Measurements from ENCODE around the gene LMF1. TPM values are rescaled to one million over a fixed set of nuclear protein-coding genes. Genes with fewer than 3 reads are reported as not detected.

Gene LMF1
- total RNA-seq, 1 donor from 2014 or later = 36.1 TPM

GRCh38 chr16:973366-973765, 2.6 kb upstream of the LMF1 start:
- no peak overlapping the region for H3K4me3 Mint-ChIP-seq
- no peak for ATAC-seq (ENCODE audit: low read depth)

GRCh38 chr16:972316-973002, 1.7 kb upstream of the LMF1 start:
- CTCF ChIA-PET = no interaction called here
- Mint-ChIP-seq H3K4me1 (peaks cover 19% of the 10 kb centered on the region), H3K9me3 (no peaks in the 10 kb centered on the region), H3K27me3 (peaks cover 11% of the 10 kb centered on the region), H3K4me3 (no peak overlapping the region), H3K36me3 (ENCODE audit: low read depth) (peaks cover 12% of the 10 kb centered on the region), H3K27ac (no peak overlapping the region)
- POLR2A ChIA-PET = no interaction called here
- no peak for ATAC-seq (ENCODE audit: low read depth)
- intact Hi-C loops (cut with micrococcal nuclease) = loop anchor here (5.0 to 10.0 kb wide), 2 partner anchors 250 to 642 kb away; partner anchors contain the start of genes ANTKMT, CRAMP1 and IFT140
- DNase-seq = no peak
- no peak for TF ChIP-seq CTCF (IDR thresholded peaks at IDR 0.05)

More at GRCh38 chr16:973366-973765, 2.6 kb upstream of the LMF1 start:
- DNase-seq = no peak
- Mint-ChIP-seq H3K27me3 (peaks cover 18% of the 10 kb centered on the region), H3K4me1 (peaks cover 16% of the 10 kb centered on the region), H3K27ac (no peak overlapping the region), H3K36me3 (ENCODE audit: low read depth) (peaks cover 4% of the 10 kb centered on the region), H3K9me3 (no peaks in the 10 kb centered on the region)
- ChIA-PET POLR2A (no interaction called here), CTCF (no interaction called here)
- no peak for TF ChIP-seq CTCF (IDR thresholded peaks at IDR 0.05)
- intact Hi-C loops (cut with micrococcal nuclease) = loop anchor here (5.0 to 10.0 kb wide), 2 partner anchors 251 to 641 kb away; partner anchors contain the start of genes ANTKMT, CRAMP1 and IFT140

- H3K9me3 Mint-ChIP-seq = no peaks in the 10 kb centered on the region
- intact Hi-C loops (cut with micrococcal nuclease) = loop anchor here (1.0 to 10.0 kb wide), 4 partner anchors 9 to 643 kb away; partner anchors contain the start of genes ANTKMT, CRAMP1, IFT140 and SOX8
- no peak for TF ChIP-seq CTCF (IDR thresholded peaks at IDR 0.05)
- POLR2A ChIA-PET = no interaction called here
- no peak overlapping the region for H3K27ac Mint-ChIP-seq
- CTCF ChIA-PET = no interaction called here
- H3K27me3 Mint-ChIP-seq = peaks cover 11% of the 10 kb centered on the region
- H3K4me3 Mint-ChIP-seq = peak overlapping the region; percentile 58
- DNase-seq (no peak), ATAC-seq (ENCODE audit: low read depth) (no peak)
- H3K4me1 Mint-ChIP-seq = peaks cover 19% of the 10 kb centered on the region
- H3K36me3 Mint-ChIP-seq (ENCODE audit: low read depth) = peaks cover 15% of the 10 kb centered on the region
Observed at GRCh38 chr16:971981-972315, 1.2 kb upstream of the LMF1 start.

- H3K27me3 Mint-ChIP-seq = peaks cover 8% of the 10 kb centered on the region
- CTCF ChIA-PET = no interaction called here
Observed at GRCh38 chr16:971582-971905, 760 bp upstream of the LMF1 start.

More at GRCh38 chr16:971582-971905, 760 bp upstream of the LMF1 start:
- Mint-ChIP-seq H3K36me3 (ENCODE audit: low read depth) (peaks cover 18% of the 10 kb centered on the region), H3K4me3 (peak overlapping the region; percentile 58), H3K4me1 (peaks cover 19% of the 10 kb centered on the region), H3K27ac (no peak overlapping the region), H3K9me3 (no peaks in the 10 kb centered on the region)
- intact Hi-C loops (cut with micrococcal nuclease) = loop anchor here (1.0 to 10.0 kb wide), 4 partner anchors 10 to 643 kb away; partner anchors contain the start of genes ANTKMT, CRAMP1, IFT140 and SOX8
- TF ChIP-seq CTCF (IDR thresholded peaks at IDR 0.05) = no peak
- DNase-seq (no peak), ATAC-seq (ENCODE audit: low read depth) (no peak)
- POLR2A ChIA-PET = no interaction called here
